Central memory CD4-positive, alpha-beta T cell (primary cell): ENCODE results near the gene STX8.
"Not testable (repeated sequence)": the region's sequence is repeated elsewhere in the genome, so short reads cannot be mapped to it uniquely, and the experiment has no call there.

ENCODE experiments used
- DNase-seq: peaks from one replicate; pipeline ENCODE4 v3.0.0; 2022

The STX8 gene

DNA sequence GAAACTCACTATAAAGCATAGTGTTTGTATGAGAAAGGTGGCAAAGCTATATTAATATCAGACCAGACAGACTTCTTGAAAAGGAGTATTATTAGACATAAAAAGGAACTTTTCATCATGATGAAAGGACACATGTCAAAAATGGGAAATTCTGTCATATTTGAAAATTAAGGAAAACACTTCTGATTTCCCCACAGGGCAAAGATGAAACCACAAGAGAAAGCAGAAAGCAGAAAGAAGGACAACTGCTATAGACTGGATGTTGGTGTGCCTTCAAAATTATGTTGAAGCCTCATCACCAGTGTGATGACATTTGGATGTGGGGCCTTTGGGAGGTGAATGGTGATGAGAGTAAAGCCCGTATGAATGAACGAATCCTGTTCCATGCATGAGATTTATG is 193.0 kb downstream of the STX8 start:
- no peak for DNase-seq

DNA sequence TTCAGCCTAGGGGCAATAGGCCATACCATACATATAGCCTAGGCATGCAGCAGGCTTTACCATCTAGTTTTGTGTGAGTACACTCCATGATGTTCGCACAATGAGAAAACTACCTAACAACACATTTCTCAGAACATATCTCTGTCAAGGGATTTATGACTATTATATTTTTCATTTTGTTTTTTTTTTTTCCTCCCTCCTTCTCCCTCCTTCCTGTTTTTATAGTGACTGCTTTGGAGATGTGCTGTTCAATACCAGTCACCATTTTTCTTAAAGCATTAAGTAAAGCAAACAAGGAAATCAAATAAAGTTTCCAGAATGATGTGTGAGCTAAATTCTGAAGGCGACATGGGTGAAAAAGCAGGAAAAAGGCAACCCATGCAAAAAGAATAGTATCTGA is 194.6 kb downstream of the STX8 start:
- no peak for DNase-seq

DNA sequence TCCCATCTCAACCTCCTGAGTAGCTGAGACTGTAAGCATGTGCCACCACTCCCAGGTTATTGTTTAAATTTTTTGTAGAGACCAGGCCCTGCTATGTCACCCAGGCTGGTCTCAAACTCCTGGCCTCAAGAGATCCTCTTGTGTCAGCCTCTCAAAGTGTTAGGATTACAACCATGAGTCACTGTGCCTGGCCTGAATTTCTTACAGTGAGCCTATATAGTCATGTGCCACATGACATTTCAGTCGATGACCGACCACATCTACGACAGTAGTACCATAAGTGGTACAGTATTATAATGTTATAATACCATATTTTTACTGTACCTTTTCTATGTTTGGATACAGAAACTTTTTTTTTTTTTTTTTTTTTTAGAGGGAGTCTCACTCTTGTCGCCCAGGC is 195.3 kb downstream of the STX8 start:
- DNase-seq = no peak

DNA sequence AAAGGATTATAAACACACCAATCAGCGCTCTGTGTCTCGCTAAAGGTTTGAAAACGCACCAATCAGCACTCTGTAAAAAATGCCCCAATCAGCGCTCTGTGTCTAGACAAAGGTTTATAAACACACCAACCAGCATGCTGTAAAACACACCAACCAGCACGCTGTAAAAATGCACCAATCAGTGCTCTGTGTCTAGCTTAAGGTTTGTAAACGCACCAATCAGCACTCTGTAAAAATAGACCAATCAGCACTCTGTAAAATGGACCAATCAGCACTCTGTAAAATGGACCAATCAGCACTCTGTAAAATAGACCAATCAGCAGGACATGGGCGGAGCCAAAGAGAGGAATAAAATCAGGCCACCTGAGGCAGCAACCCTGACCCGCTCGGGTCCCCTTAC is 199.4 kb downstream of the STX8 start:
- DNase-seq = not testable (repeated sequence)

DNA sequence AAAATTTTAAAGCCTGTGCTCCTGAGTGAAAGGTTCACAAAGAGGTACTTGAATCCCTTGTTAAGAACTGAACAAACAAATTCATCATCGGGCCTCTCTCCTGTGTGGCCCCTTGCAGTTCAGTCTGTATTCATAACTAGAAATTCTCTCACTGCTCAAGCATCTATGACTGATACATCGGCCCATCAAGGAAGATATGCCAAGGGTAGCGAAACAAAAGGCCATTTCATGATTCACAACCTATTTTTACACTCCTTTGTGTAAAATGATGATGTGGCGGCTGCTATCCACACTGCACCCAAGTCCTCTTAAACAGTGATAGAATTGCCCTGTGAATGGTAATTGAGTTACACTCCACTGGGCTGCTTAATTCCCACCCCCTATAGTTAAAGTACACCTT is 204.6 kb downstream of the STX8 start:
- no peak for DNase-seq

DNA sequence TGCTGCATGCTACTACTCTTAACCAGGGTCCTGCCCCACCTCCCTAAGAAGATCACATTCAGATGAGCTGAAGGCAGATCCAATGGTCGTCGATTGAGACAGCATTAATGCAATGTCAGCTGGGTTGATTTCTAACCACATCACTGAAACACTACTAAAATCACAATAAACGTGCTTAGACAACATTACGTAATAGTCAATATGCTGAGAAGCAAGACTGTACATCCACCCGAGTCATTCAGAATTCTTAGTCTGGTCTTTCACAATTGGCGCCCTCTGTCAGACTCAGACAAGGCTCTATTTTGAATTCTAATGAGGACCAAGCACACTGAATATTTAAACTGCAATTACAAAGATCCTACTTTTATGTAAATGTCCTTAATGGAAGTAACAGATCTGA is 205.2 kb downstream of the STX8 start:
- no peak for DNase-seq

DNA sequence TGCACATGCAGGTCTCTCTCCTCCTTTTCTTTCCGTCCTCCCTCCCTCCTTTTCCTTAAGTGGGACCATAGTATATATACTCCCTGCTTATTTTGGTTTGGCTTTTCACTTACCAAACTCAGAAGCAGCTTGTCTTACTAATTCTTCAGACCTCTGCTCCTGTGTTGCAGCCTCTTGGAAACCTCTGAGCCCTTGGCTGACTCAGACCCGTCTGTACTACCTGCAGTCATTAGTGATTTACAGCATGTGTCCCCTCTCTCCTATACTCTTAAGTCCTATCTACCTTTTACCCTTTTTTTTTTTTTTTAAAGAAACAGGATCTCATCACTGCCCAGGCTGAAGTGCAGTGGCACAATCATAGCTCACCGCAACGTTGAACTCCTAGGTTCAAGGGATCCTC is 207.0 kb downstream of the STX8 start:
- no peak for DNase-seq

DNA sequence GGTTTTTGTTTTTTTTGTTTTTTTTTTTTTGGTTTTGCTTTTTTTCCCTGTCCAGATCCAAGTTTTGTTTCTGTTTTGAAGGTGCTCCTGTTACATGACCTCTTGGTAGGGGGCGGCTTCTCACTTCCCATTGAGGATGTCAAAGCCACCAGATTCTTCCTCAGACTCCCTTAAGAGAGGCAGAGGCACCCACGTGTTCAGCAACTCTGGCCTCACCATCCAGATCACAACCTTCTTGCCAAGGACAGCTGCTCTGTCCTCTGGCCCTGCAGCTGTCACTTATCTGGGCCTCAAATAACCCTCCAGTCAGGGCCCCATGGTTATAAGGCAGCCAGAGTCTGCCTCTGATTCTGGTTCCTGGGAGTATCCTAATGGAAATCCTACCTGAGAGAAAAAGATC is 208.5 kb downstream of the STX8 start:
- DNase-seq = no peak

DNA sequence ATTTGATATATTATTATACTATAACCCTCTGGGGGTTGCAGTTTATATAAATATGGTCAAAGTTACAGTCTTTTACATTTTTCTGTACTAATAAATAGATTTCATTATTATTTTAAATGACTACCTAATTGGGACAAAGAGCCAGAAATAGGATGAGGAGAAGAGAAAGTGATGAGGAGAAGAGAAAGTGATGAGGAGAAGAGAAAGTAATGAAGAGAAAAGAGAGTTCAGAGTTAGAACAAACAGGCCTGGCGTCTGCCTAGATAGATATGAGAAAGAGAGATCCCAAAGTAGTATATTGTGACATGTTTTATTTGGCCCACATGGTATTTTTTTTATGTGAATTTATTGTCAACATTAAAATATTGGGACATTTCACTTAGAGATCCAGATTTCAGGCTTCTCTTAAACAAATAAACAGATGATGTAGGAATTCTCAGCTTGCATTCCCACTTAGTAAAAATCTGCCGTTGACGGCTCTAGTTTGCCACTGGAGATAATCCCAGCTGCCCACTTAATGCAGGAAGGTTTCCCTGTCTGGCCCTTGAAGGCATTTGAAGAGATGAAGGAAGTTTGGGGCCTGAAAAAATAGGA is 210.7 kb downstream of the STX8 start:
- no peak for DNase-seq

DNA sequence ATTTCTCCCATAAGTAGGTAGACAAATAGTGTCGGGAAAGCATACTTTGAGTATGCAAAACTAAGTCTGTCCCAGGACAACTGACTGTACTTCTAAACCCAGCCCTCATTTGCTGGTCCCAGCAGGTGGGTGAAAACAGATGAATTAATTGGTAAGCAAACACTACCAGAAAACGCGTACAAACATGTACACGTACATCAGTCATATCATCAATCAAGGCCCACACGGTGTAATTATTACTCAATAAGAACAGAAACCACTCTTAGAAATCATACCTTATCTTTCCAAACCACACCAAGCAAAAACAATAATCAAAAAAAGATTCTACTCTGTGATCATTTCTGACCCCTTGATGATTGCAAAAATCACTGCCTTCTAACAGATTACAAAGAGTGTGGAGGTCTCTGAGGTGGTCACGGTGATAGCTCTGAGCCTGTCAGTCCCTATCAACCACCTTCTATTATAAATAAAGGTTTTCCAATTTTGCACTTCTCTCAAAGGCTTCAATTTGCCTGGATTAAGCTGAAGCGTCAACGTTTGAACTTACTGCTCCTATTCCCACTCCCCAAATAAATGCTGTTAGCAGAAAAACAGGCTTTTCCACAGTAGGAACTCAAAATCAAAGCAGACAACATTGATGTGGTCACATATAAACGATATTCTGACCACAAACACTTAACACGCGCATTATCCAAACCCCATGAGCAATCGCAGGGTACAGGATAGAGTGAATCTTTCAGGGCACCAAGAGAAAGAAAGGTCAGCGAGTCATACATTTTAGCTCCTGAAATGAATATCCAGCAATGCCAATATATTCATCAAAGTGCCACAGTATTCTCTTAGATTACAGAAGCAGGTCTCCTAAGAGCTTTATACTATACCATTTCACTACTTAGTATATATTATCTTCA is 211.9 kb downstream of the STX8 start:
- DNase-seq = no peak

DNA sequence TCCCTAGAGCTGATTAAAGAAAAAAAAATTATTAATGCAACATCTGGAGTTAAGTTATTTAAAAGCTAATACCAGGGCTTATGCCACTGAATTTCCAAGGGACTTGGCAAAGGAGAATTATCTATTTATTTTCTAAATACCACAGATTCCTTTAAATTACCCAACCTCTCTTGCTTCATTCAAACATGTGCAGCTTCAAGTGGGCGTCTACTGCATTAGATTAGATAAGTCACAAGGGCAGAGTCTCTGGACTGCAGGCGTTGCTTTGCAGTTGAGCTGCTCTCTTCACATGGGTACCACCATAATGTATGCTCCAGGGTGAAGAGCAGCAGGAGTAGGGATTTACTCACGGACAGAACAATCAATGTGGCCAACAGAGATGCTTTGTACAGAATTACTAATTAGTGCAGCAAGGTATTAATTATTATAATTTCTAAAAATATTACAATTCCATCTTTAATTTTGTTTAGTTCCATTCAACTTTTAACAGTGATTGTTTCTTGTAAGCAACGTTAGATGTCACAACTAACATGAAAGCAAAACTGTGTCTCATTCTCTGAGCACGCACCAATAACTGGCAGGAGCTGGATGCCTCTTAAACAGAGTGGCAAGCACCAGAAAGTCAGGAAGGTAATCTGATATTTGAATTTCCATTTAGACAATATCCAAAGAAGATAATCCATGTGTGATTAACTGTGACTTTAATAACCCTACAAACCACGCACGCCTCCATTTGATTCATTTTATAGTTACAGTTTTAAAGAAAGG is 214.2 kb downstream of the STX8 start:
- DNase-seq = no peak

DNA sequence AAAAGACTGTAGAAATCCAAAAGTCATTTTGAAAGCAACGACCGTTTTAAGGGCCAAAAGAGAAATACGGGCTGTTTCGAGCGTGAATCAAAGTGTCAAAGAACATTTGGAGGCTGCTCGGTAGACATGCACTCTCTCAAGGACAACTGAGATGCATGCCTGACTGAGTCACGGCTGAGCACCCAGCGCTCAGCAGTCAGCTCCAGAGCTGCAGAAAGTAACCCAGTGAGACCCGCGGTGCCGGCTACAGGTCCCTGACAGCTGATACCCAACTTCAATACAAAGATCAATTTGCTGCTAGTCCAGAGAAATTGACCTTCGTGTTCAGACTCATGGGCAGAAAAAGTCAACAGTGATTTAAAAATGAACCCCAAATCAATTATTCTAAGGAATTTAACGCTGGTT is 214.9 kb downstream of the STX8 start:
- no peak for DNase-seq

DNA sequence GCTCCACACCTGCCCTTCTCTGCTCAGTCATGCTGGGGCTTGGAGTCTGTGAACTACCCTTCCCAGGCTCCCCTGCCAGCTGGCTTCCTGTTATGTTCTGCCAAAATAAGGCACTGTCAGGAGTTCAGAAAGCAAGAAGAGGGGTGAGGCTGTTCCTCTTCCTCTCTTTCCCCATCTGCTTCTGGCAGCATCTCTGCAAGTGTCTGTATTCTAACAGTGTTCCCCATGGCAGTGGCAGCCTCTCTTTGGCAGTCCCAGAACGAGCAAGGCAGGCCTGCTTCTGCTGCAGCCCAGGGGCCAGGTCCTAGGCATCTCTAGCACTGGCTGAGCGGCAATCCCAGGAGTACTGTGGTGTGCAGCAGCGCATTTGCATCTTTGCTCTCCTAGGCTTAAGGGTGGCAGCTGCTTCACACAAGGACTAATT is 219.1 kb downstream of the STX8 start:
- DNase-seq = no peak

DNA sequence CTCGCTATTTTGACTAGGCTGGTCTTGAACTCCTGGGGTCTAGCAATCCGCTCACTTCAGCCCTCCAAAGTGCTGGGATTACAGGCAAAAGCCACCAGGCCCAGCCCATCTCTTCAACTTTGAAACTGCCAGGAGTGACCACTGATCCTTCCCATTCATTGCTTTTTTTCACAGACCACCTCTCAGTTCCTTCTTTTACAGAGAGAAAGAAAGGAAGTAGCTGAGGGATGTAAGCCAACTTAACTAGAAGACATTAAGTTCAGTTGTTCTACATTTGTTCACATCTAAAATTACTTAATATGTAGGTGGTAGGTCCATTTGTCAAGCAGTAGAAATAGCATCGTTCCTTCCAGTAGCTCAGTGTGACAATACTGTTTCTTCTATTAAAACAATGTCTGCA is 219.8 kb downstream of the STX8 start:
- DNase-seq = no peak

DNA sequence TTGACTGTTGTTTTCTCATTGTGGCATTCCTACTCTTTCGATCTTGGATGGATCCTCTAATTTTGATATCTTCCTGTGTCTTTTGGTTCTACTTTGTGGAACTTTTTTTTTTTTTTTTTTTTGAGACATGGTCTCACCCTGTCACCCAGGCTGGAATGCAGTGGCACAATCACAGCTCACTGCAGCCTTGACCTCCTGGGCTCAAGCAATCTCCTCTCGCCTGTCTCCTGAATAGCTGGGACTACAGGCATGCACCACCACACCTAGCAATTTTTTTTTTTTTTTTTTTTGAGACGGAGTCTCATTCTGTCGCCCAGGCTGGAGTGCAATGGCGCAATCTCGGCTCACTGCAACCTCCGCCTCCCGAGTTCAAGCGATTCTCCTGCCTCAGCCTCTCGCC is 220.4 kb downstream of the STX8 start:
- not testable (repeated sequence) for DNase-seq

DNA sequence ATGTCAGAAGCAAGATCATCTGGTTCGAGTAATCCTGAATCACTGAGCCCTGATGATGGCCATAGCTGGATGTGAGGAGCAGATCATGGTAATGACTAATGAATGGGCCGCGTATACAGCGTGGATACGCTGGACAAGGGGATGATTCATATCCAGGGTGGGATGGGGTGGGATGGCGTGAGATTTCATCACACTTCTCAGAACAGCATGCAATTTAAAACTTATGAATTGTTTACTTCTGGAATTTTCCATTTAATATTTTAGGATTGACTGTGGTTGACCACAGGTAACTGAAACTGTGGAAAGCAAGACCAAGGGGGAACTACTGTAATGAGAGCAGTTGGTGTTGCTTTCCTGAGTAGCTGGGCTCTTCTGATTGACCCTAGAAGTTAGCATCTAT is 225.5 kb downstream of the STX8 start:
- DNase-seq = no peak

DNA sequence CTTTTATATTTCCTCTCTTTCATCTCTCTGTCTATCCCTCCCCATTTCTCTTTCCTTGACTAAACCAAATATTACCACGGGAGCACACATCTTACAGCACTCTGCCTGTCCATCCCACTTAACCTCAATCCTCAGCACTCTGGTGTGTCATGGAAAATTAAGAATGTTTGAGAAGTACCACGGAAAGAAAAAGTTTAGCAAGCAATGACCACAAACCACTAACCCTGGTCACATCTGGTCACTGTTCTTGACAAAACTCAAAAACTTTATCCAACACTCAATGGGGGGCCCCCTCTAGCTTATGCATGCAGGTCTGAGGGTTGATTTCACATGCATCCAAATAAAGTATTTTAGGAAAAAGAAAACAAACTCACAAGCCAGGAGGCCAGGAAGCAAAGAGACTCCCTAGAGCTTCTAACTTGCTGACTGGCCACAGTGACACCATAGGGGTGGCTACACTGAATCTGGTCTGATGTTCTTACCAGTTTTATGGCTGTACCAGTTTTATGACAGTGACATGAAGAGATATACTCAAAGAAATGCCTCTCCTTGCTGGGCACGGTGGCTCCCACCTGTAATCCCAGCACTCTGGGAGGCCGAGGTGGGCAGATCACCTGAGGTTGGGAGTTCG is 229.2 kb downstream of the STX8 start:
- no peak for DNase-seq

DNA sequence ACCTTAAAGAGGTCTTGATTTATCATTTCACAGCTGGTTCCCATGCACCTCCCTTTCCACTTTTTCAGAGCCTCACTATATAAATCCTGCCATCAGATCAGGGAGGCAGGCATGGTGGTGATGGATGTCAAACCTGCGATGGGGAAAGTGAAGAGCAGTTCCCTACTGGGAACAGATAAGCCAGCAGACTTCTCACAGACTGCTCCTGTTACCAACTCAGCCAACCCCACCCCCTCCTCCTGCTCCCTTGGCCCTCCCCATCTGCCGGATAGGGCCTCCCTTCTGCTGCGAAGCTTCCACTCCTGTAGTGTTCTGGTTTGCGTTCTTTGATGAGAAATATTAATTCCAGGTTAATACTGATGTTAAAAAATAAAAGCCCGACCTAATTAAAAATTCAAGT is 232.1 kb downstream of the STX8 start:
- DNase-seq = no peak

DNA sequence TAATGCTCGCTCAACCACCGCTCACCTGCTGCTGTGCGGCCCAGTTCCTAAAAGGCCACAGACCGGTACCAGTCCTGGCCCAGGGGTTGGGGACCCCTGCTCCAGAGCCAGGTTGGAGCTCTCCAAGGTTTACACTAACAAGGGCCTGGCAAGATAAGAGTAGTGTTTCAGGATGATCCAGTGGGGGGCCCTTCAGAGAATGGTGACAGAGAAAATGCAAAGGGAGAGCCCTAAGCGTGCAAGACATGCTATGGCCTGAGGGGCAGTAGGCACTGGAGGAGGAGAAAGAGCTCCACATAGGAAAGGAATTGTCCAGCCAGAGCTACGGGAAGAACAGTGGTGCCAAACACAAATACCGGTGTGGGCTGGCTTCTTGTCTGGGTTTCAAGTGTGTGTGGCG is 233.4 kb downstream of the STX8 start:
- DNase-seq = no peak

DNA sequence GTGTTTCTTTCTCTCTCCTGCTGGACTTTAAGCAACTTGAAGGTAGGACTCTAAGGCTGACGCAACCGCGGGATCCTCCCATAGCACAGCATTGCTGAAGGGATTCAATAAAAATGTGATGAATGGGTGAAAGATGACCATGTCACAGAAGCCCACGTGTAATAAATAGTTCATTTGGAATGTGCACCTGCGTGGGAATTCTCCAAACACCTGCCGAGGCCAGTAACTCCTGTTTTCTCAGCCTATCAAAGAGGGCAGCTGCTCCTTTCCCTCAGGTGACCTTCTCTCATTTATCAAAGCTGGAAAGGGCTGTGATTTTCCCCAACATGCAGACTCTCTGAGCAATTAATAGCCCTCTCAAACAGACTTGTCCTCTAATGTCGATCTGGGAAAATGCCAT is 235.7 kb downstream of the STX8 start:
- no peak for DNase-seq

DNA sequence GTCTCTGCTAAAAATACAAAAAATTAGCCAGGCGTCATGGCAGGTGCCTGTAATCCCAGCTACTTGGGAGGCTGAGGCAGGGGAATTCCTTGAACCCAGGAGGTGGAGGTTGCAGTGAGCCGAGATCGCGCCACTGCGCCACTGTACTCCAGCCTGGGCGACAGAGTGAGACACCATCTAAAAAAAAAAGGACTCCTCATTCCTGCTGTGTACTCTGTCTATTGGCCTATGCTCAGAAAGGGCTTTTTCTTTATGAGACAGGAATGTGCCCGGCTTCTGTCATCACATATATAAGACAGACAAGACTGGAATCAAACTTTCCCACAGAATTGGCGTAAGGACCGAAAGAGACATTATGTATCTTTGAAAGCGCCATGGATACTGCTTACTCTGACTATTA is 236.1 kb downstream of the STX8 start:
- not testable (repeated sequence) for DNase-seq

DNA sequence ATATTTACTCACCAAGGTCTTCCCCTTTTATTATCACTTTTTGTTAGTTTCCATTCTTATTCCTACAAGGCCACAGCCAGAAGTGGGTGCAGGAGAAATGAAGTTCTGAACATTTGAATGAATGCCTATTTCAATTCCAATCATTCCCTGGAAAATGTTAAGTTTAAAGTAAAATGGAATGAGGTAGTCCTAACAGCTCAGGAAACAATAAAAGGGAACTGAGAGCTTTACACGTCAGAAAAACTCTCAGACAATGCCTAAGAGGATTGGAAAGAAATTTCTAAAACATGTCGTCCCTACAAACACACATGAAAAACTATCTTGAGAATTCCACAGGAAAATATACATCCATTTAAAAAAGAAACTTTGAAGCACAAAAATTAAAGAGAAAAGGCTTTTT is 238.8 kb downstream of the STX8 start:
- no peak for DNase-seq
